ENCODE results near the gene TBC1D7.

- TF ChIP-seq CTCF (conservative IDR thresholded peaks at IDR 0.05) (no peak), ZFX (IDR thresholded peaks at IDR 0.05) (no peak)
Measured at GRCh38 chr6:13368079-13368730, 39.9 kb upstream of the TBC1D7 start.

Data from C4-2B (cell line).